HUES48 (cell line): ENCODE data around the gene ASF1B.

Experiments
- H3K27ac ChIP-seq: one replicate; pipeline ENCODE4 v1.7.0; 2013; ENCODE audit warnings: low read depth, low read length, inconsistent platforms
- H3K27me3 ChIP-seq: 2 replicates; pipeline ENCODE4 v1.6.1; 2013; ENCODE audit warnings: mild to moderate bottlenecking, low read length; ENCODE audit not compliant: control insufficient read depth, insufficient read depth
- H3K36me3 ChIP-seq: 2 replicates; pipeline ENCODE4 v1.6.1; 2013; ENCODE audit warnings: low read length; ENCODE audit not compliant: control insufficient read depth, insufficient read depth
- H3K4me1 ChIP-seq: 2 replicates; pipeline ENCODE4 v1.6.1; 2013; ENCODE audit warnings: mild to moderate bottlenecking, low read length; ENCODE audit not compliant: control insufficient read depth, insufficient read depth
- H3K4me3 ChIP-seq: 2 replicates; pipeline ENCODE4 v1.5.1; 2013; ENCODE audit warnings: mild to moderate bottlenecking, low read depth, low read length
- H3K9ac ChIP-seq: 2 replicates; pipeline ENCODE4 v1.6.1; 2013; ENCODE audit warnings: mild to moderate bottlenecking, low read depth, low read length, moderate library complexity
- H3K9me3 ChIP-seq: 2 replicates; pipeline ENCODE4 v1.6.1; 2013; ENCODE audit warnings: low read length; ENCODE audit not compliant: control insufficient read depth, insufficient read depth

ASF1B gene

GRCh38 chr19:14168259-14168972 is 32.0 kb upstream of the ASF1B start:
- Histone ChIP-seq H3K9ac (no peak overlapping the region), H3K36me3 (peaks cover 54% of the 10 kb centered on the region), H3K27ac (no peak overlapping the region), H3K9me3 (no peaks in the 10 kb centered on the region), H3K4me3 (no peak overlapping the region), H3K27me3 (no peaks in the 10 kb centered on the region), H3K4me1 (no peaks in the 10 kb centered on the region)

GRCh38 chr19:14167576-14168138 is 31.3 kb upstream of the ASF1B start:
- no peak overlapping the region for H3K9ac ChIP-seq
- H3K36me3 ChIP-seq = peaks cover 53% of the 10 kb centered on the region
- H3K9me3 ChIP-seq = no peaks in the 10 kb centered on the region
- no peaks in the 10 kb centered on the region for H3K4me1 ChIP-seq
- no peaks in the 10 kb centered on the region for H3K27me3 ChIP-seq
- H3K4me3 ChIP-seq = no peak overlapping the region
- H3K27ac ChIP-seq = no peak overlapping the region

GRCh38 chr19:14166999-14167575 is 30.7 kb upstream of the ASF1B start:
- Histone ChIP-seq H3K9ac (no peak overlapping the region), H3K27me3 (no peaks in the 10 kb centered on the region), H3K27ac (no peak overlapping the region), H3K36me3 (peaks cover 52% of the 10 kb centered on the region), H3K4me3 (no peak overlapping the region), H3K4me1 (no peaks in the 10 kb centered on the region), H3K9me3 (no peaks in the 10 kb centered on the region)

DNA sequence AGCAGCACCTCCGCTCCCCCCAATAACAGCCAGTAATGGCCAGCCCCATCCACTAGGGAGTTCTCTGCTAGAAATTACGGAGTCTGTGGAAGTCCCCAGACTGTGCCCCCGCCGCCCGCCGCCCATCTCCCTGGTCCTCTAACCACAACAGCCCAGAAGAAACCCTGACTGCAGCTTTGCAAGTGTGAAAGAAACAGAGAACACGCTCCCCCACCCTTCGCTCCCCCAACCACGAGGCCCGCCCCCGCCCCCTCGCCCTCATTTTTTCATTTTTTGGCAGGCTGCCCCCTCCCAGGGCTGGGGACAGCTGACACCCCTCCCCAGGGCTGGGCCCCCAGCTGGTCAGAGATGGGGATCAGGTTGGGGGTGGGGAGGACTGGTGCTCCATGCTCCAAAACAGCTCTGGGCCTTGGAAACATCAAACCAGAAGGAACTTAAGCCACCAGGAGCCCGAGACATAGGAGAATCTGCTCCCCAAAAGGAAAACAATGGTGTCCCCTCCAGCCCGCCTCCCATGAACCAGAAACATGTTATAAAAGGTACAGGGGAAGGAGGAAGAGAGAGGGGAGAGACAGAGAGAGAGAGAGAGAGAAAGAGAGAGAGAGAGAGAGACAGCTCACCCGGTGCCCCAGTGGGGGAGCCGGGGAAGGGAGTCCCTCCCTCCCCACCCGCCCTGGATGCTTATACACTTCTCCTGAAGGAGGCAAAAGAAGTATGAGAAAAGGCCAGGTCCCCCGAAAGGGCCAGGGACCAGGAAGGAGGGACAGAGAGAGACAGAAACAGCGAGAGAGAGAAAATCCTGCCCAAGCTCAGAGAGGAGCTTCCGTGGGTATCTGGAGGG is 29.8 kb upstream of the ASF1B start:
- Histone ChIP-seq H3K27ac (no peak overlapping the region), H3K36me3 (peaks cover 52% of the 10 kb centered on the region), H3K27me3 (no peaks in the 10 kb centered on the region), H3K4me1 (no peaks in the 10 kb centered on the region), H3K4me3 (no peak overlapping the region), H3K9ac (no peak overlapping the region), H3K9me3 (no peaks in the 10 kb centered on the region)

DNA sequence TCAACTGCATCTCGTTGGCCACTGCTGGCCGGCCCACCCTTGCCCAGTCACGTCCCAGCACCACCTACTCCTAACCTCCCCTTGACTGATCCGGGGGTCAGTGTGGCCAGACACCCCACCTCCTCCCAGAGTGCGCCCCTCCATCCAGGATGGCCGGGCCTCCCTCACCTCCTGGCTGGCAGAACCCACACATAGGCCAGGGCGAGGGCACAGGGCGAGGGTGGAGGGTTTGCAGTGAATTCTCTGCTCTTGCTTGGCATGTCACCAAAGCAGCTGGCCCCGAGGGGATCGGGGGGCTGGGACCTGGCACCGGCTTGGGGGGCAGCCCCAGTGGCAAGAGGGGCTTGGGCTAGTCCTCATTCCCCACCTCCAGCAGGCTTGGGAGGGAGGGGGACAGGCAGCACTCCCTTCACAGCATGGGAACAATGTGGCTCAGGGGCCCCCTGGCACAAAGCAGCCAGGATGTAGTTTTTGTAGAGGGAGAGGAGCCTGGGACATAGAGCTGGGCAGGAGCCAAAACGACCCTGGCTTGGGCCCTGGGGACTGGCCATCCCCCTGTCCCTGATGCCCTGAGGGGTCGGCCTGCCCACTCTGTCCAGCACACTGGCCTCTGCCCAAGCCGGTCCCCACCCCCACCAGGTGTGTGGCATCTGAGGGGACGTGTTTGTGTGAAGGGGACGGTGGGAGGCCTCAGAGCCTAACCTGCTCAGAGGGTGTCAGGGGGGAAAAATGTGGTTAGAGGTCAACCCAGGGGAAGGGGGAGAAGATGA is 28.5 kb upstream of the ASF1B start:
- Histone ChIP-seq H3K9ac (no peak overlapping the region), H3K36me3 (peaks cover 50% of the 10 kb centered on the region), H3K4me1 (no peaks in the 10 kb centered on the region), H3K27me3 (no peaks in the 10 kb centered on the region), H3K27ac (no peak overlapping the region), H3K4me3 (no peak overlapping the region), H3K9me3 (no peaks in the 10 kb centered on the region)

- H3K4me1 ChIP-seq = no peaks in the 10 kb centered on the region
Measured at GRCh38 chr19:14164082-14164481, 27.7 kb upstream of the ASF1B start.

GRCh38 chr19:14162871-14163297 is 26.5 kb upstream of the ASF1B start:
- H3K9me3 ChIP-seq = no peaks in the 10 kb centered on the region
- no peaks in the 10 kb centered on the region for H3K4me1 ChIP-seq
- H3K4me3 ChIP-seq = no peak overlapping the region
- no peak overlapping the region for H3K27ac ChIP-seq
- peaks cover 54% of the 10 kb centered on the region for H3K36me3 ChIP-seq
- no peaks in the 10 kb centered on the region for H3K27me3 ChIP-seq
- H3K9ac ChIP-seq = no peak overlapping the region

More at GRCh38 chr19:14164082-14164481, 27.7 kb upstream of the ASF1B start:
- Histone ChIP-seq H3K9ac (no peak overlapping the region), H3K9me3 (no peaks in the 10 kb centered on the region), H3K27ac (no peak overlapping the region), H3K4me3 (no peak overlapping the region), H3K27me3 (no peaks in the 10 kb centered on the region), H3K36me3 (peaks cover 53% of the 10 kb centered on the region)

DNA sequence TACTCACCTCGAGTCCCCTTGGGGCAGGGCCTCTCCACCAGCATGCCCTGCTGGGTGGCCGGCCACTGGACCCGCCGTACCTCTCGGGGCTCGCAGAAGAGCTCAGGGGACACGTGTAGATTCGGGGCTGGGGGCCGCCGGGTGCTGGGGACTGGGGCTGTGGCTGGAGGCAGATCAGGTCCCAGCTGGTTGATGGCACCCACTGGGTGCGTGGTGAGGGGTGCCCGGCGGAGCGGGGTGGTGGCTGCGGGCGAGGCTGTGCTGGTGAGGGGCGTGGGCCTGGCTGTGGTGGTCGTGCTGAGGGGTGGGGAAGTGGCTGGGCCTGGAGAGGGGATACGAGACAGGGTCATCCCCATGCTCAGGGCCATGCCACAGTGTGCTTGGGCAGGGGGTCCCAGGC is 24.9 kb upstream of the ASF1B start:
- Histone ChIP-seq H3K36me3 (peaks cover 69% of the 10 kb centered on the region), H3K4me1 (no peaks in the 10 kb centered on the region), H3K9ac (no peak overlapping the region), H3K27ac (no peak overlapping the region), H3K27me3 (no peaks in the 10 kb centered on the region), H3K4me3 (no peak overlapping the region), H3K9me3 (no peaks in the 10 kb centered on the region)

DNA sequence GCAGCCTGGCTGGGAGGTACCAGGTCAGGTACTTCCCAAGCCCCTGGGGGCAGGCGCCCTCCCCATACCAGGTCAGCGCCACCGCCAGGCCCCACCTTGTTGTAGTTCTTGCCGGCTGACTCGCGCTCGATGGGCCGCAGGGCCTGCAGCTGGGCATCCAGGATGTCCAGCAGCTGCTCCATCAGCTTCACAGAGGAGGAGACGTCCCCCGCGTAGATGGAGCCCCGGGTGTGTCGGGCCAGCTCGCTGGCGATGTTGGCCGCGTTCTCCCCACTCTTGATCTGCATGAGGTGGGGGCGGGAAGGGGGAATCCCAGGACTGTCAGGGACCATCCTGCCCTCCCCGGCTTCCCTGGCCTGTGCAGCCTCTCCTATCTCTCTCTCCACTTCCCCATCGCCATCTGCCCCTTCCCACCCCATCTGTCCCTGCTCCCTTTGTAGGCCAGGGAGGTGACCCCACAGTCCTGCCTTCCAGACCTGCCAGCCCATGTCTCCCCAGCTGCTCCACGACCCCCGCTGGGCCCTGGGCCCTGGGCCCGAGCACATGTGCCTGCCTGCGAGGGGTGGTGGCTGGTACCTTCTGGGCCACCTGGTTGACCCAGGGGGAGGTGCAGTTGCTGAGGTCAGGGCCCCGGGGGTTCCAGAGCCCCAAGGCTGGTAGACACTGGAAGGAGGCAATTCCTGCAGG is 23.8 kb upstream of the ASF1B start:
- no peak overlapping the region for H3K27ac ChIP-seq
- H3K4me1 ChIP-seq = no peaks in the 10 kb centered on the region
- H3K4me3 ChIP-seq = no peak overlapping the region
- H3K9ac ChIP-seq = no peak overlapping the region
- H3K36me3 ChIP-seq = peaks cover 79% of the 10 kb centered on the region
- no peaks in the 10 kb centered on the region for H3K27me3 ChIP-seq
- no peaks in the 10 kb centered on the region for H3K9me3 ChIP-seq

GRCh38 chr19:14159059-14159458 is 22.7 kb upstream of the ASF1B start:
- H3K36me3 ChIP-seq = peaks cover 87% of the 10 kb centered on the region

More at GRCh38 chr19:14159059-14159458, 22.7 kb upstream of the ASF1B start:
- H3K27me3 ChIP-seq = no peaks in the 10 kb centered on the region
- no peak overlapping the region for H3K4me3 ChIP-seq
- H3K9me3 ChIP-seq = no peaks in the 10 kb centered on the region
- no peaks in the 10 kb centered on the region for H3K4me1 ChIP-seq
- H3K9ac ChIP-seq = no peak overlapping the region
- no peak overlapping the region for H3K27ac ChIP-seq
